HG02623 (cell line): ENCODE results near the gene TSPAN5.
"Not testable (repeated sequence)": the region's sequence is repeated elsewhere in the genome, so short reads cannot be mapped to it uniquely, and the experiment has no call there.

Experiments
- ATAC-seq: cut with Tn5 transposase; IDR thresholded peaks from one replicate; pipeline ENCODE4 v1.9.1; 2021; ENCODE audit warnings: moderate library complexity; ENCODE audit not compliant: unreplicated experiment

Gene TSPAN5

GRCh38 chr4:98558471-98559169 is 99.8 kb downstream of the TSPAN5 start:
- no peak for ATAC-seq

- ATAC-seq: no peak
These were observed 101.1 kb downstream of the TSPAN5 start for GRCh38 chr4:98557194-98557892.

GRCh38 chr4:98556451-98556850 is 102.0 kb downstream of the TSPAN5 start:
- no peak for ATAC-seq

GRCh38 chr4:98555798-98556445 is 102.5 kb downstream of the TSPAN5 start:
- ATAC-seq: no peak

GRCh38 chr4:98546910-98547594 is 111.4 kb downstream of the TSPAN5 start:
- ATAC-seq: no peak

- no peak for ATAC-seq
These were observed 113.5 kb downstream of the TSPAN5 start for GRCh38 chr4:98544818-98545414.

- ATAC-seq: no peak
These were observed 114.1 kb downstream of the TSPAN5 start for GRCh38 chr4:98544141-98544817.

- ATAC-seq: no peak
These were observed 116.4 kb downstream of the TSPAN5 start for GRCh38 chr4:98542011-98542410.

- no peak for ATAC-seq
These were observed 117.6 kb downstream of the TSPAN5 start for GRCh38 chr4:98540803-98541202.

GRCh38 chr4:98539741-98540140 is 118.7 kb downstream of the TSPAN5 start:
- ATAC-seq: no peak

- ATAC-seq: no peak
These were observed 119.1 kb downstream of the TSPAN5 start for GRCh38 chr4:98539299-98539698.

- no peak for ATAC-seq
These were observed 121.8 kb downstream of the TSPAN5 start for GRCh38 chr4:98536631-98537030.

- ATAC-seq: not testable (repeated sequence)
These were observed 124.3 kb downstream of the TSPAN5 start for GRCh38 chr4:98534146-98534545.

- no peak for ATAC-seq
These were observed 127.8 kb downstream of the TSPAN5 start for GRCh38 chr4:98530572-98530971.

- ATAC-seq: no peak
These were observed 128.3 kb downstream of the TSPAN5 start for GRCh38 chr4:98529970-98530569.

- ATAC-seq: no peak
These were observed 129.5 kb downstream of the TSPAN5 start for GRCh38 chr4:98528882-98529281.

GRCh38 chr4:98527534-98528269 is 130.7 kb downstream of the TSPAN5 start:
- no peak for ATAC-seq

GRCh38 chr4:98524230-98524629 is 134.2 kb downstream of the TSPAN5 start:
- ATAC-seq: no peak

GRCh38 chr4:98522636-98523395 is 135.6 kb downstream of the TSPAN5 start:
- ATAC-seq: no peak
